SK-N-SH (cell line): Measurements from ENCODE around the gene WDR64.

Experiments
- ELF1 ChIP-seq: IDR thresholded peaks from 2 replicates; pipeline ENCODE4 v1.4.0; 2012
- EP300 ChIP-seq, 2 experiments: IDR thresholded peaks; 2 replicates each; pipeline versions ENCODE4 v1.4.0 to v1.6.1; 2012; ENCODE audit warnings: borderline replicate concordance in 1 of 2, low read depth in 1 of 2, low read length in 1 of 2
- GABPA ChIP-seq: IDR thresholded peaks from 2 replicates; pipeline ENCODE4 v1.4.0; 2012; ENCODE audit warnings: low read depth, mild to moderate bottlenecking
- MXI1 ChIP-seq: IDR thresholded peaks from 2 replicates; pipeline ENCODE4 v1.6.1; 2012; ENCODE audit warnings: mild to moderate bottlenecking, low read depth, low read length, improper control_type of control experiment
- NFIC ChIP-seq: IDR thresholded peaks from 2 replicates; pipeline ENCODE4 v1.4.0; 2012; ENCODE audit warnings: borderline replicate concordance
- NRF1 ChIP-seq: IDR thresholded peaks from 2 replicates; pipeline ENCODE4 v1.6.1; 2012; ENCODE audit warnings: low read depth, mild to moderate bottlenecking, low read length
- RFX5 ChIP-seq: IDR thresholded peaks from 2 replicates; pipeline ENCODE4 v1.6.1; 2012; ENCODE audit warnings: mild to moderate bottlenecking, improper control_type of control experiment, low read length
- SMC3 ChIP-seq: IDR thresholded peaks from 2 replicates; pipeline ENCODE4 v1.6.1; 2012; ENCODE audit warnings: low read depth, low read length, improper control_type of control experiment
- TAF1 ChIP-seq: IDR thresholded peaks from 2 replicates; pipeline ENCODE4 v1.6.1; 2012; ENCODE audit warnings: low read depth, mild to moderate bottlenecking, low read length, moderate library complexity, borderline replicate concordance
- ZBTB33 ChIP-seq: IDR thresholded peaks from 2 replicates; pipeline ENCODE4 v1.4.0; 2012; ENCODE audit warnings: low read depth, borderline replicate concordance
- TF ChIP-seq, protein P1 (sequence below): fragments of 200-600 bp; sonication (generic); IDR thresholded peaks from 2 replicates; pipeline ENCODE4 v1.6.1; 2017; ENCODE audit warnings: antibody characterized with exemption, mild to moderate bottlenecking, moderate library complexity
- TF ChIP-seq, protein P2 (sequence below): fragments of 150-350 bp; IDR thresholded peaks from 2 replicates; pipeline ENCODE4 v1.6.1; 2017; ENCODE audit warnings: antibody characterized with exemption, low read length, low read depth, borderline replicate concordance

DNA sequence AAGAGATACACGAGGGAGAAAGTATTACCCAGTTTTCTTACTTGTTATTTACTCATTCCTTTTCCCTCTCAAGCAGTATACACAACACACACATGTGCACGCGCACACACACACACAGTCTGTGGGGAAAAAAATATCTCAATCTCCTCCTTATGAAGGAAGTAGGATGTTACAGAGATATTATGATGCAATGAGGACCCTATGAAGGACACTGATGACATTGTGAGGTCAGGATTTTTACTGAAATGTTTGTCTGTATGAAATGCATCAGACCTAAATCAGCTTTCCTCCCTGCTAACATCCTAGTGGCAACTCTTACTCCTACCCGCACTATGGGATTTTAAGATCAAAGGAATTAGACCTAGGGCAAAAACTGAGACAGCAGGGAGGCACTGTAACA, at the start of gene WDR64:
- TF ChIP-seq RFX5: no peak
- TF ChIP-seq GABPA: no peak
- no peak for TF ChIP-seq SMC3
- TF ChIP-seq TAF1: no peak
- TF ChIP-seq, protein P1, sequence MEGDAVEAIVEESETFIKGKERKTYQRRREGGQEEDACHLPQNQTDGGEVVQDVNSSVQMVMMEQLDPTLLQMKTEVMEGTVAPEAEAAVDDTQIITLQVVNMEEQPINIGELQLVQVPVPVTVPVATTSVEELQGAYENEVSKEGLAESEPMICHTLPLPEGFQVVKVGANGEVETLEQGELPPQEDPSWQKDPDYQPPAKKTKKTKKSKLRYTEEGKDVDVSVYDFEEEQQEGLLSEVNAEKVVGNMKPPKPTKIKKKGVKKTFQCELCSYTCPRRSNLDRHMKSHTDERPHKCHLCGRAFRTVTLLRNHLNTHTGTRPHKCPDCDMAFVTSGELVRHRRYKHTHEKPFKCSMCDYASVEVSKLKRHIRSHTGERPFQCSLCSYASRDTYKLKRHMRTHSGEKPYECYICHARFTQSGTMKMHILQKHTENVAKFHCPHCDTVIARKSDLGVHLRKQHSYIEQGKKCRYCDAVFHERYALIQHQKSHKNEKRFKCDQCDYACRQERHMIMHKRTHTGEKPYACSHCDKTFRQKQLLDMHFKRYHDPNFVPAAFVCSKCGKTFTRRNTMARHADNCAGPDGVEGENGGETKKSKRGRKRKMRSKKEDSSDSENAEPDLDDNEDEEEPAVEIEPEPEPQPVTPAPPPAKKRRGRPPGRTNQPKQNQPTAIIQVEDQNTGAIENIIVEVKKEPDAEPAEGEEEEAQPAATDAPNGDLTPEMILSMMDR: no peak
- TF ChIP-seq ELF1: no peak
- no peak for TF ChIP-seq EP300 (IDR thresholded peaks at IDR 0.05; ENCODE audit: borderline replicate concordance in 1 of 2, low read depth in 1 of 2, low read length in 1 of 2)
- no peak for TF ChIP-seq NFIC
- TF ChIP-seq MXI1: no peak
- TF ChIP-seq, protein P2, sequence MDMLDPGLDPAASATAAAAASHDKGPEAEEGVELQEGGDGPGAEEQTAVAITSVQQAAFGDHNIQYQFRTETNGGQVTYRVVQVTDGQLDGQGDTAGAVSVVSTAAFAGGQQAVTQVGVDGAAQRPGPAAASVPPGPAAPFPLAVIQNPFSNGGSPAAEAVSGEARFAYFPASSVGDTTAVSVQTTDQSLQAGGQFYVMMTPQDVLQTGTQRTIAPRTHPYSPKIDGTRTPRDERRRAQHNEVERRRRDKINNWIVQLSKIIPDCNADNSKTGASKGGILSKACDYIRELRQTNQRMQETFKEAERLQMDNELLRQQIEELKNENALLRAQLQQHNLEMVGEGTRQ: no peak
- TF ChIP-seq ZBTB33: no peak
- no peak for TF ChIP-seq NRF1
